HG03469 (cell line): ENCODE data around the gene RAE1.
"Not testable (repeated sequence)": the region's sequence is repeated elsewhere in the genome, so short reads cannot be mapped to it uniquely, and the experiment has no call there.

Source experiments
- ATAC-seq: cut with Tn5 transposase; IDR thresholded peaks from one replicate; pipeline ENCODE4 v1.9.1; 2021; ENCODE audit warnings: mild to moderate bottlenecking, moderate library complexity, moderate number of reproducible peaks; ENCODE audit not compliant: unreplicated experiment

The RAE1 gene

DNA sequence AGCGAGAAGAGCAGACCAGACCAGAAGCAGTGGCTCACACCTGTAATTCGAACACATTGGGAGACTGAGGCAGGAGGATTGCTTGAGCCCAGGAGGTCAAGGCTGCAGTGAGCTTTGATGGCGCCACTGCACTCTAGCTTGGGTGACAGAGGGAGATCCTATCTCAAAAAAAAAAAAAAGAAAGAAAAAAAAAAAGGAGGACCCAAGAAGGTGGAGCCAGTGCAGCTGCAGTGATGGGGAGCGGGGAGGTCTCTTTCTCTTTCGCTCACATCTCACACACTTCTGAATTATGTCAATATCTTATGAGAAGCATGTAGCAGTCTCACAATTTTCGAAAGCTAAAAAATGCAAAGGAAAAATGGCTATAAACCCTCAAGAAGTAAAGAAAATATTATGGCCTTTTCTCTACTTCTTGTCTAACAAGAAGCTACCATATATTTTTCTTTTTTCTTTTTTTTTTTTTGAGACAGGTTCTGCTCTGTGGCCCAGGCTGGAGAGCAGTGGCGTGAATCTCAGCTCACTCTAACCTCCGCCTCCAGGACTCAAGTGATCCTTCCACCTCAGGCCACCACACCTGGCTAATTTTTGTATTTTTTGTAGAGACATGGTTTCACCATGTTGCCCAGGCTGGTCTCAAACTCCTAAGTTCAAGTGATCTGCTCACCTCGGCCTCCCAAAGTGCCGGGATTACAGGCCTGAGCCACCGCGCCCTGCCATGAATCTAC is 25.3 kb upstream of the RAE1 start:
- ATAC-seq, result no peak

GRCh38 chr20:57326667-57327455 is 24.2 kb upstream of the RAE1 start:
- no peak for ATAC-seq

DNA sequence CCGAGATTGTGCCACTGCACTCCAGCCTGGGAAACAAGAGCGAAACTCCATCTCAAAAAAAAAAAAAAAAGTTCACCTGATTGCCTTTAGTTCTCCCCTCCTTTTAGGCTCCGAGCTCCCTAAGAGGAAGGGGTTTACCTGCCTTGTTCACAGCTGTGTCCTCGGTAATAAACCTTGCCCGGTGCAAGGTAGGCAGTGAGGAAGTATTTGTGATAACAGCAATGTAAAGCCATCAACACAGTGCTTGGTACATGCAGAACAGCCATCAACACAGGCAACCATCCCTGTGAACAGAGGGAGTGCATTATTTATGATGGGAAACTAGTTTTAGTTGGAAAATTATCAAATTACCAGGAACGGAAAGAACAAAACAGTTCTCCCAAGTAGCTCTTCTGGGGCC is 23.2 kb upstream of the RAE1 start:
- ATAC-seq, result no peak

DNA sequence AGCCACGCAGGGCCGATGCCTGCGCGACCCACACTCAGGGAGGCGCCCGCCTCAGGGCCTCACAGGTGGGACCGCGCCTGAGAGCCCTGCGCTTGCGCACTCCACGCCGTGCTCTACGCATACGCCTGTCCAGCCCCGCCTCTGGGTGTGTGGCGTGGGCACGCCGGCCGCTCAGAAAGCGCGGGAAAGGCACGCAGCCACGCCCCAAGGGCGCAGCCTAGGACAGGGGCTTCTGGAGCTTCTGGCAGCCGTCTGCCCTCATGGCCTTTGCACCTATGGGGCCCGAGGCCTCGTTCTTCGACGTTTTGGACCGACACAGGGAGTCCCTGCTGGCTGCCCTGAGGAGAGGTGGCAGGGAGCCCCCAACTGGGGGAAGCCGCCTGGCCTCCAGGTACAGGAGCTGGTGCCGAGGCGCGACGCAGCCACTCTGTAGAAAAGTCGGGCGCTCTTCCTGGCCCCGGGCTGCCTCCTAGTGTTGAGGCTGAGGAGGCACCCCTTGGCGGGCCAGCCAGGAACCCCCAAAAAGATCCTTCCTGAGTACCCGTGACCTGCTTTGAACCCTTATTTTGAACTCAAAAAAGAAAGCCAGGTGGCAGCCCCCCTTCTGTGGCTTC is 21.3 kb upstream of the RAE1 start, which contains the start of gene SPO11:
Gene SPO11 (plus strand): TSS at position 196 of the 614 bp plus-strand sequence. CDS start 65 bp downstream, at position 261.
- no peak for ATAC-seq

DNA sequence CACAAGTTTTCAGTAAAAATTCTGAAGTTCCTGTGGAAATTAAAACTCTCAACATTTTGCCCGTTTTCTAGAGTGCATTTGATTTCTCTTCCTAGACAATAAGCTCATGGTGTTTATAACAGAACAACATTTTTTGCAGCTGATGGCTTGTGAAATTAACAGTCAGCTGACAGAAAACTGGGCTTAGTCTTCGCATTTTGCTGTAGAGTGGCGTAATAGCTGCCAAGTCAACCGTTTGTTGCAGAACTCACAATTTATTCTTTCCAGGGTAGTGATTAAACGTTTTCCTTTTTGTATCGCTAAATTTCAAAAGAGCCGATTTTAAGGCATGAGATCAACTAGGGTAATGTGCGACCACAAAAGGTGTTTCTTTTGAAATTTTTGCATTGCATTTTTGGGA is 20.1 kb upstream of the RAE1 start:
- no peak for ATAC-seq

DNA sequence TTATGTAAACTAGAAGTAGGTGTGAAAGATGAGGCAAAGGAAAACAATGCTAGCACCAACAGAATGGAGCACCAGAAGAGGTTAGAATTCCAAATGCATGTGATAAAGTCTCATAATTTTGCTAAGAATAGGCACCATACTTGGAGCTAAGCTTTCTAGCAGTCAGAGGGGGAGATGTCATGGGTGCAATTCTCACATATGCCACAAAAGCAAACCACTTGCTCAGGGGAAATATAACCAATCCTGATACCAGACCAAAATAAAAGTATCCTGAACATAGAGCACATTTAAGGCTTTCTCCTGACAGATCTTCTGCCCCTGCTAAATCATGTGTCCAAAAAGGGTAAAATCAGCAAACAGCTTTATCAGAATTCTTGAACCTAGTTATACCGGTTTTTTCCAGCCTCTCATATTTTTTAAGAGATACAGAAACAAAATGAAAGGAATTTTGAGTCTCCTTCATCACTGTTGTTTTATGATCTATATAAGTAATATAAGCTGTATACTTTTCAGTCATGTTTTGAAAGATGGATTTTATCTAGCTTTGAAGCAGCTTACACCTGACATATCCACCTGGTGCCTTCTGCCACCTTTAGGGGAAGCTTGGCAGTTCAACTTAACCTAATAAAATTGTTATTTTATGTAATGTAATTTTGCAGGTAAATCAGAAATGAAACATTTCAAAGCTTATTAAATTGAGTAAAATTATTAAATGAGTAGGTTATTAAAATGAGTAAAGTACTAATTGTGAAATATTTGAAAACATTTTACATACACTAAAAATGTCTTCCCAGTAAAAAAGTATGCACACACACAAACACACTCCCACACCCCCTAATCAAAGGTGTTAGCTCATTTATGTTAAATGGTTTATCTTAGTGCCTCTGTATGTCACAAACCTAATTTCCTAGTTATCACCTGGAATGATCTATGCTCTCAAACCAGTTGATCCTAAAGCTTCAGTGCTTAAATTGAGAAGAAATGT is 18.7 kb upstream of the RAE1 start:
- no peak for ATAC-seq

GRCh38 chr20:57335392-57335791 is 15.7 kb upstream of the RAE1 start:
- no peak for ATAC-seq

- ATAC-seq, result no peak
Observed at GRCh38 chr20:57341663-57342062, 9.4 kb upstream of the RAE1 start.

GRCh38 chr20:57342829-57343228 is 8.2 kb upstream of the RAE1 start:
- no peak for ATAC-seq

GRCh38 chr20:57346477-57346876 is 4.6 kb upstream of the RAE1 start:
- ATAC-seq, result no peak

GRCh38 chr20:57347393-57347792 is 3.7 kb upstream of the RAE1 start:
- ATAC-seq, result no peak

DNA sequence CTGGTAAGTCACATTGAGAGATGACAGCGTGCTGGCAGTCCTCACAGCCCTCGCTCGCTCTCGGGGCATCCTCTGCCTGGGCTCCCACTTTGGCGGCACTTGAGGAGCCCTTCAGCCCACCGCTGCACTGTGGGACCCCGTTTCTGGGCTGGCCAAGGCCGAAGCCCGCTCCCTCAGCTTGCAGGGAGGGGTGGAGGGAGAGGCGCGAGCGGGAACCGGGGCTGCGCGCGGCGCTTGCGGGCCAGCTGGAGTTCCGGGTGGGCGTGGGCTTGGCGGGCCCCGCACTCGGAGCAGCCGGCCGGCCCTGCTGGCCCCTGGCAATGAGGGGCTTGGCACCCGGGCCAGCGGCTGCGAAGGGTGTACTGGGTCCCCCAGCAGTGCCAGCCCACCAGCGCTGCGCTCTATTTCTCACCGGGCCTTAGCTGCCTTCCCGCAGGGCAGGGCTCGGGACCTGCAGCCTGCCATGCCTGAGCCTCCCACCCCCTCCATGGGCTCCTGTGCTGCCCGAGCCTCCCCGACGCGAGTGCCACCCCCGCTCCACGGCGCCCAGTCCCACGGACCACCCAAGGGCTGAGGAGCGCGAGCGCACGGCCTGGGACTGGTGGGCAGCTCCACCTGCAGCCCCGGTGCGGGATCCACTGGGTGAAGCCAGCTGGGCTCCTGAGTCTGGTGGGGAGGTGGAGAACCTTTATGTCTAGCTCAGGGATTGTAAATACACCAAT is 2.7 kb upstream of the RAE1 start:
- not testable (repeated sequence) for ATAC-seq

GRCh38 chr20:57348922-57349574 is 2.0 kb upstream of the RAE1 start:
- ATAC-seq, result not testable (repeated sequence)

DNA sequence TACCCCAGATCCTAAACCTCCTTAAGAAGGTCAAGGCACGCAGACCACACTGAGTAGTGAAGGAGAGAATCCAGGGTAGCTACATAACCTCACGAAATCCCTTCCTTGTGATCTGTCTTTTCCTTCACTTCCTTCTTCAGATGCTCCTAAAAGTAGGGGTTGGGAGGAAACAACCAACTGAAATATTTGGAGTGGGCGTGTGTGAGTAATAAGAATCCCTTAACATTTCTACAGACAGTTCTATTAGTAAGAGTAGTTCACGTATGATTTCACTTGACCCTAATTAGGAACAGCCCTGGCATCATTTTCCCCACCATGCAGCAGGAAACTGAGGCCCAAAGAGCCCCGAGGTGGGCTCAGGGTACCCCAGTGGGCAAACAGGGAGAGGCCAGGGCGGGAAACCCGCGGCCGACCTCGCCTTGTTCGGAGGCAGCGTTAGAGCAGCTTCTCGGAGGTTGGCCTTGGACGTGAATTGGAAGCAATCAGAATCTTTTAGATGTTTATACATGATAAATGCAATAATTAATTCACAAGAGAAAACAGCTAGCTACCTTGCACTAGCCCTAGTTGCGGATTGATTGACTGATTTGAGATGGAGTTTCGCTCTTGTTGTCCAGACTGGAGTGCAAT is 859 bp upstream of the RAE1 start:
- ATAC-seq, result no peak

DNA sequence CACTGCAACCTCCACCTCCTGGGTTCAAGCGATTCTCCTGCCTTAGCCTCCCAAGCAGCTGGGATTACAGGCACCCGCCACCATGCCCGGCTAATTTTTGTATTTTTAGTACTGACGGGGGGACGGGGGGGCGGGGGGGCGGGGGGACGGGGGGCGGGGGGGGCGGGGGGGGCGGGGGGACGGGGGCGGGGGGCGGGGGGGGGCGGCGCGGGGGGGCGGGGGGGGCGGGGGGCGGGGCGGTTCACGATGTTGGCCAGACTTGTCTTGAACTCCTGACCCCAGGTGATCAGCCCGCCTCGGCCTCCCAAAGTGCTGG is 371 bp upstream of the RAE1 start:
- ATAC-seq, result not testable (repeated sequence)

DNA sequence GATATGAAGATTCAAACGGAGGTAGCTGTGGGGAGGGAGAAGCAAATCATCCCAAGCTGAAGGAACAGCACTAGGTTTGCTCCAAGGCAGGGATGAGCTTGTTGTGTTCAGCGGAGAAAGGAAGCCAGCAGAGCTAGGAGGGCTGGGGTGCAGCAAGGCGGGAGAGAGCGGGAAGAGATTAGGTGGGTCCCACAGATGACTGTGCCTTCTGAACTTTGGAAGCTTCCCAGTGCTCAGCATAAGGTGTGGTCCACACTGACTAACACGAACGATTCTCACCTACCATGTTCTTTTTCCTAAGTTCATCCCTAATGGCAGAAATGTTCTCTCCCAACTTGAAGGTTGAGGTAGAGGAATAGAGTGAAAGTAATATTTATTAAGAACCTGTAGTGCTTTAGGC is 1.2 kb downstream of the RAE1 start:
- ATAC-seq, result no peak

DNA sequence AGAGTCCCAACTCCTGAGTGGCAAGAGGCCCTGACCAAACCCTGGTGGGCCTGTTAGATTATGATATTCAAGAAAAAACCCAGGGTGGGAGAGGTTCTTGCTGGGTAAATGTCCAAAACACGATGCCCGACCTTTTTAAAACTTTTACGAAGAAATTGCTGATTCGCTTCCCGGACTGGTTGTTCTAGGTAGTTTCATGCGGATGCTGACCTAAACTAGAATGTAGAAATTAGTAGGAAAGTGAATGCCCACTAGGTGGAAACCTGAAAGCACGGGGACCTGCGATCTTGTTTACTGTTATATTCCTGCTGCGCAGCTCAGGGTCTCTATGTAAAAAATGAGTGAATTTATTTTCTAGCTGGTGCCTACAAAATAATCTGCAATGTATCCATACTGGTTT is 2.3 kb downstream of the RAE1 start:
- no peak for ATAC-seq

DNA sequence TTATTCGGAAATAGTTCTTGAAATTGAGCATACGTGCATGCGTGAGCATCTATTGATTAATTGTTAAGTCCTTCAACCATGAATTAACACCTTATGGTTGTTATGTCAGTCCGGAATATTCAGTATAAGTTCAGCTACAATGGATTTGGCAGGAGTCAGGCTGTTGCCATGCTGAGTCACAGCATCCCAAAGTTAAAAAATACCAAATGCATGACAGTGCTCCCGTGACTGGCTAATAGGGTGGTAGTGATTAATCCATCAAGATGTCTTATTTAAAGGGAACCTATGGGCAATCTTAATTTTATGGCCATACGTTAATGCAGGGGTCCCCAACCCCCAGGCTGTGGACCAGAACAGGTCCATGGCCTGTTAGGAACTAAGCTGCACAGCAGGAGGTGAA is 10.5 kb downstream of the RAE1 start:
- ATAC-seq, result no peak

DNA sequence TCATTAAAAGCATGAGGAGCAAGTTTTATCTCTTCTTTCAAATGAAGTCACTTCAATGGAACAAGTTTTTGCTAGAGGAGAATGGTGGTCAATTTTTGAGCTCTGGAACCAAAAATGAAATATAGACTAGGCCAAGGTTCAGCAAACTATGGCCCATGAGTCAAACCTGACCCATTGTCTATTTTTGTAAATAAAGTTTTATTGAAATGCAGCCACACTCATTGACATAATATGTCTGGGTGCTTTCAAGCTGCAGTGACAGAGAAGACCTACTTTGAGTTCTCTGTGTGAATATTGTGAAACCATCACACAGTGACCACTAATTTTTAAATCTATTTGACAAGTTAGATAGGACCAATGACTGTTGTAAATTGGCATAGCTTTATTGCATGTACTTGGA is 13.4 kb downstream of the RAE1 start:
- no peak for ATAC-seq
